Measurements from ENCODE around the gene KDM5B.

Gene KDM5B

DNA sequence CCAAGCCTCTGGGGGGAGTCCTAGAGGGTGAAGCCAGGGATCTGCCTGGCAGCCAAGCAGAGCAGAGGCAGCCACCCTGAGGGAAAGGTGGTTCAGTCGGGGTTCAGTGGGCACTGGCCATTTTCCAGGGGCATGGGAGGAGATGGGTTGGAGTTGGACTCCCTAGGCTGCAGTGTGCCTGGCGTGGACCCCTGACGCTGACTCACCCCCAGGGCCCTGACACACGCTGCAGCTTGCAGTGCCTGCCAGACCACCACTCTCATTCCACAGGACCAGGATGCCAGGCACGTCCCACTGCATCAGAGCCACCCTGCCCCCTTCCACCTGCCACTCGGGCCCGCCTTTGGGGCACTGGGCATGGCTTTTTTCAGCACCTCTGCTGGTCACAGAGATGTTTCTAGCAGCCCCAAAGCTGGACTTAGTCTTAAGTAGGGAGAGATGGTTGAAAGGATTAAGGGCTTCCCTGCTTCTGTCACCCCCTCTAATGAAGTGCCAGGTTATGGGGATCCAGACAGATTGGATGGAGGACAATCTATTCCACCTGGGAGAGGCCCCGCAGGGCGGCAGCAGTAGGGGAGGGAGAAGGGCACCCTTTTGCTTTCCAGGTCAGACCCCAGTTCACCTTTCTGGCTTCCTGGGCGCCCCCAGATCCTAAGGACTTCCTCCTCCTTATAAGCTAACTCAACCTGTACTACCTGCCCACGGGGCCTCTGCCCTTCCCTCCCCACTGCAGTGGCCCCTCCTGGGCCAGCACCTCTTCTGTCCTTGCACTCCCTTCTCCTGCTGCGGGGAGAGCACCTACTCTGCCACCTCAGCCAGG, 99.6 kb downstream of the KDM5B start:
- no peaks in the 10 kb centered on the region for H3K9me3 ChIP-seq (ENCODE audit: low read length)
- no peaks in the 10 kb centered on the region for H3K36me3 ChIP-seq (ENCODE audit: insufficient read depth, low read length)
- H3K9ac ChIP-seq (ENCODE audit: low read length): no peak overlapping the region
- no peak overlapping the region for H3K4me3 ChIP-seq (ENCODE audit: low read depth in 1 of 2, low read length in 2 of 2)
- peaks cover 8% of the 10 kb centered on the region for H3K4me1 ChIP-seq (ENCODE audit: insufficient read depth, low read length)
- peaks cover 27 to 77% of the 10 kb centered on the region in 2 donors for H3K27me3 ChIP-seq (ENCODE audit: control insufficient read depth in 1 of 2, insufficient read depth in 2 of 2, low read length in 2 of 2)
- no peak overlapping the region for H3K27ac ChIP-seq (ENCODE audit: low read depth, low read length)

DNA sequence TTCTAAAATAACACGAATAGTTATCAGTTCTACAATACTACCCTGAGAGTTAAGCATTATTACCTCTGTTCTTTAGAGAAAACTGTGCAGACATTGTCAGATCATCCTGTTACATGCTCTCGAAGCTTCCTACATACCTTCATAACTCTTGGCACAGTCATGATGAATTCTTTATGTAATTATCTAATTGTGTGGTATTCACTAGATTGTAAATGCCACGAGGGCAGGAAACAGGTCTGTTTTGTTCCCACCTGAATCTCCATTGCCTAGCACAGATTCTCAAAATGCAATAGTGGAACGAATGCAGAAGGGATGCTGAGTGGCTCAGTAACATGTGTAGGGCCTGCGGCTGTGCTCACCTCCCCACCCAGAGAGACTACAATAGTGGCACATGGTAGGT, 101.4 kb downstream of the KDM5B start:
- peaks cover 30 to 82% of the 10 kb centered on the region in 2 donors for H3K27me3 ChIP-seq (ENCODE audit: control insufficient read depth in 1 of 2, insufficient read depth in 2 of 2, low read length in 2 of 2)
- no peak overlapping the region for H3K27ac ChIP-seq (ENCODE audit: low read depth, low read length)
- H3K4me1 ChIP-seq (ENCODE audit: insufficient read depth, low read length): peaks cover 8% of the 10 kb centered on the region
- H3K9me3 ChIP-seq (ENCODE audit: low read length): no peaks in the 10 kb centered on the region
- H3K9ac ChIP-seq (ENCODE audit: low read length): no peak overlapping the region
- no peak overlapping the region for H3K4me3 ChIP-seq (ENCODE audit: low read depth in 1 of 2, low read length in 2 of 2)
- H3K36me3 ChIP-seq (ENCODE audit: insufficient read depth, low read length): no peaks in the 10 kb centered on the region

DNA sequence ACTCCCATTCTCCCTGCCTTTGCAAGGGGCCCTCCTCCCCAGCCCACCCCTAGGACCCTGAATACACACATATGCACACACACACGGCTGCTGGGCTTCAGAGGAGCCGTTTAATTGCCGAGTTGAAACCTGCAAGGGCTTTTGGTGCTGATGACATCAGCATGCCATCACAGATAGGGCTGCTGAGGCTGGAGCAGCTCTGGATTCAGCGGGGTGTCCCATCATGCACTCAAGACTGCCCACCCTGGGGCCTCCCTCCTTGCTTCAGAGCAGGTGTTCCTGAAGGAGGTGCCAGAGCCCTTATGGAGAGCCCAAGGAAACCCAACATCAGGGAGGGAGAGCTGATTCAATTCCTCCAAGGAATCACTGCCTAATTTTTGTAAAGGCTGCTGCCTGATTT, 103.6 kb downstream of the KDM5B start:
- Histone ChIP-seq H3K4me3 (ENCODE audit: low read depth in 1 of 2, low read length in 2 of 2) (no peak overlapping the region), H3K27ac (ENCODE audit: low read depth, low read length) (no peak overlapping the region), H3K9ac (ENCODE audit: low read length) (no peak overlapping the region), H3K36me3 (ENCODE audit: insufficient read depth, low read length) (no peaks in the 10 kb centered on the region), H3K9me3 (ENCODE audit: low read length) (no peaks in the 10 kb centered on the region), H3K27me3 (ENCODE audit: control insufficient read depth in 1 of 2, insufficient read depth in 2 of 2, low read length in 2 of 2) (peaks cover 22 to 66% of the 10 kb centered on the region in 2 donors), H3K4me1 (ENCODE audit: insufficient read depth, low read length) (peaks cover 6% of the 10 kb centered on the region)

DNA sequence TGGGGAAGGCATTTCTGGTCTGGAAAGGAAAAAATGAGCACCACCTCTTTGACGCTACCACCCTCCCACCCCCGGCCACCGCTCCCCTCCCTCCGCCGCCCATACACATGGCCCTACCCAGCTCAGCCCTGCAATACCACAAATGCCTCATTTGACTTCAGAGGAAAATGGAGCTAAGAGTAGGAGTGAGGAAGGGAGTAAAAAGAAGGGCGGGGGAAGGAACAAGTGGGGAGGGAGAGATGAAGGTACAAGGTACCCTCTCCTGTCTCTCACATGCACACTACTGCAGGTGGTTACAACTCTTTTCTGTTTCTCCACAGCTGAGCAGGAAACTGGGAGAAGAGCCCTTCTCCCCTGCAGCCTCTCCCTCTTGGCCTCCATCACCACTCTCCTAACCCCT, 105.0 kb downstream of the KDM5B start:
- Histone ChIP-seq H3K9me3 (ENCODE audit: low read length) (no peaks in the 10 kb centered on the region), H3K36me3 (ENCODE audit: insufficient read depth, low read length) (no peaks in the 10 kb centered on the region), H3K27me3 (ENCODE audit: control insufficient read depth in 1 of 2, insufficient read depth in 2 of 2, low read length in 2 of 2) (peaks cover 11 to 52% of the 10 kb centered on the region in 2 donors), H3K4me3 (ENCODE audit: low read depth in 1 of 2, low read length in 2 of 2) (no peak overlapping the region), H3K27ac (ENCODE audit: low read depth, low read length) (no peak overlapping the region), H3K4me1 (ENCODE audit: insufficient read depth, low read length) (no peaks in the 10 kb centered on the region), H3K9ac (ENCODE audit: low read length) (no peak overlapping the region)

DNA sequence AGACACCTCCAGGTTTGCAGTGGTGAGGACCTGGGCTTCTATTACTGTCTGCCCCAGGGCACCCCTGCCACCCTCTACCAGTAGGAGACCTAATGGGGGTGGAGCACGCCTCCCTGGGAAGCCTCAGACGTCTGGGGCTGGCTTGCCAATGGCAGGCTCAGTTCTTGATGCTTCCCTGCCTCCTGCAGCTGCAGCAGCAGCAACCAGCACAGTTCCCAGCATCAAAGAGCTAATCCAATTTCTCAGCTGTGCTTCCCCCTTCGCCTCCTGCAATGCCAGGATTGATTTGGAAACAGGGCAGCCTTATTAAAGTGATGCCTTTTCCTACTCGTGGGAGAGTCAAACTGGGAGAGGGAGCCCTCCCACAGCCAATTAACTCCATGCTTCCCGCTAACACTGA, 106.1 kb downstream of the KDM5B start:
- Histone ChIP-seq H3K27ac (ENCODE audit: low read depth, low read length) (no peak overlapping the region), H3K9me3 (ENCODE audit: low read length) (no peaks in the 10 kb centered on the region), H3K27me3 (ENCODE audit: control insufficient read depth in 1 of 2, insufficient read depth in 2 of 2, low read length in 2 of 2) (peaks cover 9 to 41% of the 10 kb centered on the region in 2 donors)

DNA sequence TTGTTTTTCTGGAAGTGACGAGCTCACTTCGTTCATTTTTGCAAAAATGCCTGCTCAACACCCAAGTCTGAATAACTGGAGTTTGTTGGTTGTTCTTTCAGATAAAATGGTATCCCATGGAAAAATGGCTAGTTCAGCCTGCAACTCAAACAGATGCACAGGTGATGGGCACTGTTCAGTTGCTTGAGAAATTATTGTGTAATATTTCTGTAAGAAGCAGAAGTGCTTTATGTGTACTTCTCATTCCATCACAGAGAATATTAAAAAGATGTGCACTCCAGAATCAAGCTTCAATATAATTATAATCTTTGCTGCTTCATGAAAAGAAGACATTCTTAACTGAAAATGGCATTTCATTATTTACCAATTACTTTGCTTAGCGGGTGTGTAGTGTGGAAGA, 107.0 kb downstream of the KDM5B start:
- no peaks in the 10 kb centered on the region for H3K4me1 ChIP-seq (ENCODE audit: insufficient read depth, low read length)
- no peaks in the 10 kb centered on the region for H3K9me3 ChIP-seq (ENCODE audit: low read length)
- H3K9ac ChIP-seq (ENCODE audit: low read length): no peak overlapping the region
- no peak overlapping the region for H3K27ac ChIP-seq (ENCODE audit: low read depth, low read length)
- H3K4me3 ChIP-seq (ENCODE audit: low read depth in 1 of 2, low read length in 2 of 2): no peak overlapping the region
- no peaks in the 10 kb centered on the region for H3K36me3 ChIP-seq (ENCODE audit: insufficient read depth, low read length)
- H3K27me3 ChIP-seq (ENCODE audit: control insufficient read depth in 1 of 2, insufficient read depth in 2 of 2, low read length in 2 of 2): peaks cover 9 to 37% of the 10 kb centered on the region in 2 donors

More for the DNA sequence above, 106.1 kb downstream of the KDM5B start:
- Histone ChIP-seq H3K4me1 (ENCODE audit: insufficient read depth, low read length) (no peaks in the 10 kb centered on the region), H3K4me3 (ENCODE audit: low read depth in 1 of 2, low read length in 2 of 2) (no peak overlapping the region), H3K36me3 (ENCODE audit: insufficient read depth, low read length) (no peaks in the 10 kb centered on the region), H3K9ac (ENCODE audit: low read length) (no peak overlapping the region)

DNA sequence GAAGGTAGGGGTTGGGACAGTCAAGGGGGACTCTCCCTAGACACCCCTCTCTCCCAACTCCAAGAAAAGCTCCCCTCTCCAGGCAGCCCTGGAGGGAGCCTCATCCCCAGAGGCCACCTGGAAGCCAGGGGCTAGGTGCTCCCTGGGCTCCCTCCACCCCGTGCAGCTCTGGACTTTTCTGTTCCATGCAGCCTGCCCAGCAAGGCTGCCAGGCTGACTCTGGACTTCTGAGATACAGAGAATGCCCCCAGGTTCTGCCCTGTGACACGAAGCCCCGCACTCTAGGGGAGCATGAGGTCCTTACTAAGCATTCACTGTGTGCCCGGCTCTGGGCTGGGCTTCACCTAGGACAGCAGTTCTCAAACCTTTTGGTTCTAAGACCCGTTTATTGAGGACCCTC, 108.2 kb downstream of the KDM5B start:
- H3K27ac ChIP-seq (ENCODE audit: low read depth, low read length): no peak overlapping the region
- H3K4me3 ChIP-seq (ENCODE audit: low read depth in 1 of 2, low read length in 2 of 2): no peak overlapping the region
- peaks cover 14 to 29% of the 10 kb centered on the region in 2 donors for H3K27me3 ChIP-seq (ENCODE audit: control insufficient read depth in 1 of 2, insufficient read depth in 2 of 2, low read length in 2 of 2)

DNA sequence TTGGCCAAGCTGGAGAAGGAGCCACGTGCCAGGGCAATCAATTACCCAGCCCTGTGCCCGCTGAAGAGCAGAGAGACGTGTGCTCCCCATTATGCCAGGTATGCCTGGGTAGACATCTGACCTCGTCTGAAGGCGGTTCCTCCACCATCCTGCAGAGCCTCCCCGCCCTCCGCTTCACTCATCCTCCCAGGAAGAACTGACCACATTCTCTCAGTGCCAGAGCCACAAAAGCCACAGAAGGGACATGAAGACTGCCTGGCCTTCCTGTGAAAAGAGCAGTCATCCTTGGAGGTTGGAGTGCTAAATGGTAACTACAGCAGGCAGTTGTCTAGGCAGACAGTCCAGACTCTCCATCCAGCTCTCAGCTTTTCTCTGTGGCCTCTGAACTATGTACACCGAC, 109.9 kb downstream of the KDM5B start:
- H3K27me3 ChIP-seq (ENCODE audit: control insufficient read depth in 1 of 2, insufficient read depth in 2 of 2, low read length in 2 of 2): peaks cover 10 to 17% of the 10 kb centered on the region in 2 donors

More for the DNA sequence above, 108.2 kb downstream of the KDM5B start:
- Histone ChIP-seq H3K9me3 (ENCODE audit: low read length) (no peaks in the 10 kb centered on the region), H3K9ac (ENCODE audit: low read length) (no peak overlapping the region), H3K36me3 (ENCODE audit: insufficient read depth, low read length) (no peaks in the 10 kb centered on the region), H3K4me1 (ENCODE audit: insufficient read depth, low read length) (no peaks in the 10 kb centered on the region)

DNA sequence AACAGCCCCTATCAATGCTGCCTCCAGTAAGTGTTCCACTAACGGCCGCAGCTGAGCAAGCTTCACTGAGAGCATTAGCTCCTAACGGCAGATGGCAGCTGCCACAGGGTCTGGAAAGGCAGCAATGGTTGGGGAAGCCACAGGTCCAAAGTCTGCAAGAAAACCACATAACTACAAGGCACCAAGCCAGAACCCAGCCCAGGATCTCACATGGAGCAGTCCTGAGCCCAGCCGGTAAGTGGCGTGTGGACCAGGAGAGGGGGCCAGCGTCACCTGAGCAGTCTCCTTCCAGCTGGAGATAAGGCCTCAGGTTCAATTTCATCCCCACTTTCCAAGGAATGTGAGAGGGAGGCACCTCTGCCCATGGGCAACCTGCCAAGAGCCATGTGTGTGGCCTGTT, 111.2 kb downstream of the KDM5B start:
- no peaks in the 10 kb centered on the region for H3K9me3 ChIP-seq (ENCODE audit: low read length)
- no peak overlapping the region for H3K27ac ChIP-seq (ENCODE audit: low read depth, low read length)
- no peaks in the 10 kb centered on the region for H3K36me3 ChIP-seq (ENCODE audit: insufficient read depth, low read length)
- H3K9ac ChIP-seq (ENCODE audit: low read length): no peak overlapping the region
- H3K27me3 ChIP-seq (ENCODE audit: control insufficient read depth in 1 of 2, insufficient read depth in 2 of 2, low read length in 2 of 2): peaks cover 10 to 15% of the 10 kb centered on the region in 2 donors
- H3K4me3 ChIP-seq (ENCODE audit: low read depth in 1 of 2, low read length in 2 of 2): no peak overlapping the region
- no peaks in the 10 kb centered on the region for H3K4me1 ChIP-seq (ENCODE audit: insufficient read depth, low read length)

More for the DNA sequence above, 109.9 kb downstream of the KDM5B start:
- Histone ChIP-seq H3K36me3 (ENCODE audit: insufficient read depth, low read length) (no peaks in the 10 kb centered on the region), H3K4me3 (ENCODE audit: low read depth in 1 of 2, low read length in 2 of 2) (no peak overlapping the region), H3K27ac (ENCODE audit: low read depth, low read length) (no peak overlapping the region), H3K9ac (ENCODE audit: low read length) (no peak overlapping the region), H3K9me3 (ENCODE audit: low read length) (no peaks in the 10 kb centered on the region), H3K4me1 (ENCODE audit: insufficient read depth, low read length) (no peaks in the 10 kb centered on the region)

DNA sequence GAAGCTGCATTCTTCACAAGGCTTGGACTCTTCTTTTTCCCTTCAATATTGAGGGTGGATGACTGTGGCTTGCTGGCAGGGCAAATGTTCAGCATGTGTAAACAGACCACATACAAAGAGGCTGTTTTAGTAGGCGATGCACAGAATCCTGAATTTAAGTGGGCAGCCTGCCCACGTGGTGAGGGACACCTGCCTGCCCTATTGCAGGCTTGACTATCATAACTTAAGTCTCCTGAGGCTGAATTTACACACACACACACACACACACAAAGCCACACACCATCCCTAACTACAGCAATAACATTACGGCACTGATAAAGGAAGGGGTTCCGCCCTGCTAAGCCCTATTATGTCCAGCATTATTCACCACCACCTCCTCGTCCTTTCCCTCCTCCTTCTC, 113.9 kb downstream of the KDM5B start:
- H3K9ac ChIP-seq (ENCODE audit: low read length): no peak overlapping the region
- H3K27me3 ChIP-seq (ENCODE audit: control insufficient read depth in 1 of 2, insufficient read depth in 2 of 2, low read length in 2 of 2): peaks cover 6 to 10% of the 10 kb centered on the region in 2 donors
- H3K4me3 ChIP-seq (ENCODE audit: low read depth in 1 of 2, low read length in 2 of 2): no peak overlapping the region
- H3K9me3 ChIP-seq (ENCODE audit: low read length): no peaks in the 10 kb centered on the region
- H3K36me3 ChIP-seq (ENCODE audit: insufficient read depth, low read length): no peaks in the 10 kb centered on the region
- H3K4me1 ChIP-seq (ENCODE audit: insufficient read depth, low read length): no peaks in the 10 kb centered on the region
- H3K27ac ChIP-seq (ENCODE audit: low read depth, low read length): no peak overlapping the region

DNA sequence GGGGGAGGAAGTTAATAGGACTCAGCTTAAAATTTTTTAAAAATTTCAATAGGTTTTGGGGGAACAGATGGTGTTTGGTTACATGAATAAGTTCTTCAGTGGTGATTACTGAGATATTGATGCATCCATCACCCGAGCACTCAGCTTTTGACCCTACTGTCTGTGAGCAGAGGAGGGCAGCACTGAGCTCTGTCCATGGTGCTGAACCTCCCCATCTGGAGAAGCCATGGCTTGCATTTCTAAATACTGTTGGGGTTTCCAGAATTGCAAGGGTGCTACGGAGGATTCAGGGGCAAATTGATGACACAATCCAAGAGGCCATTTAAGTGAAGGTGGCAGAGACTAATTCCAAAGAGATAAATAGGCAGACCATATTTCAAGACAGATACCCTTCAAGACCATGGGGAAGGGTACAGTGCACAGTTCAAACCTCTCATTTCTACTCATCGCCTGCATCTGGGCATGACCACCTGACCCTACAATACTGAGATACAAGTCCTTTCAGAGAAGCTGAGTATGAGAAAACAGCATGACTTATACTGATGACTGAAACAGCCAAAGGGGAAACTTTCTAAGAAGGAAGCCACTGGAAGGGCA, 115.2 kb downstream of the KDM5B start:
- Histone ChIP-seq H3K36me3 (ENCODE audit: insufficient read depth, low read length) (no peaks in the 10 kb centered on the region), H3K4me3 (ENCODE audit: low read depth in 1 of 2, low read length in 2 of 2) (no peak overlapping the region), H3K9me3 (ENCODE audit: low read length) (no peaks in the 10 kb centered on the region), H3K27me3 (ENCODE audit: control insufficient read depth in 1 of 2, insufficient read depth in 2 of 2, low read length in 2 of 2) (peaks cover 6 to 7% of the 10 kb centered on the region in 2 donors), H3K4me1 (ENCODE audit: insufficient read depth, low read length) (no peaks in the 10 kb centered on the region), H3K27ac (ENCODE audit: low read depth, low read length) (no peak overlapping the region), H3K9ac (ENCODE audit: low read length) (no peak overlapping the region)
